ENCODE results near the gene IL4R. TPM values are rescaled to one million over a fixed set of nuclear protein-coding genes. Genes with fewer than 3 reads are reported as not detected.
"Not testable (repeated sequence)": the region's sequence is repeated elsewhere in the genome, so short reads cannot be mapped to it uniquely, and the experiment has no call there.

IL4R gene
- total and polyA plus RNA-seq, 2 of the 13 experiments (the other 11 are each of a cell fraction or from before 2014, with no cell fraction given), result 15.9 to 49.6 TPM

DNA sequence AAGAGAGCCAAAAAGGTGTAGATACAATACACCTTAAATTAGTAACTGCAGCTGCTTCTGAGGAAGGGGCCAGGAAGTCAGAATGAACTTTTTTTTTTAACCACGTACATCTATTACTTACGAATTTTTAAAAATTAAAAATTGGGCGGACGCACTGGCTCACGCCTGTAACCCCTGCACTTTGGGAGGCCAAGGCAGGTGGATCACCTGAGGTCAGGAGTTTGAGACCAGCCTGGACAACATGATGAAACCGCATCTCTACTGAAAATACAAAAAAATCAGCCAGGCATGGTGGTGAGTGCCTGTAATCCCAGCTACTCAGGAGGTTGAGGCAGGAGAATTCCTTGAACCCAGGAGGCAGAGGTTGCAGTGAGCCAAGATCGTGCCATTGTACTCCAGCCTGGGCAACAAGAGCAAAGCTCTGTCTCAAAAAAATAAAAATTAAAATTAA is 39.3 kb upstream of the IL4R start:
- H3K9me3 ChIP-seq (ENCODE audit: low read length); H2AFZ ChIP-seq (ENCODE audit: low read length); ATAC-seq; BruUV-seq (replicated peaks); in situ Hi-C loops (cut with HindIII; ENCODE audit: extremely low pct_ligation_motif_present, low pct_unique_long_range_greater_than_20kb); FAIRE-seq; H4K20me1 ChIP-seq (ENCODE audit: insufficient read depth, low read length); DNase-seq (ENCODE audit: low spot score); H3K36me3 ChIP-seq (replicated peaks in 1 of 2; ENCODE audit: control insufficient read depth in 1 of 2, insufficient read depth in 2 of 2, low read length in 2 of 2); H3K27me3 ChIP-seq (ENCODE audit: control insufficient read depth in 1 of 2, insufficient read depth in 2 of 2, low read length in 2 of 2); CTCF ChIA-PET (ENCODE audit: low intra/inter-chr PET ratio, low total read pairs): not testable (repeated sequence)
- Histone ChIP-seq H3K9ac (ENCODE audit: insufficient read depth, low read depth, low read length) (peak overlapping the region; percentile 32; the same call in 1 of the 2 replicates), H3K4me3 (replicated peaks in 1 of 3; ENCODE audit: insufficient read depth in 1 of 3, low read depth in 2 of 3, low read length in 3 of 3) (peak overlapping the region in 2 of 3 experiments; percentile 2 to 9; a peak in 1 of 6 replicates), H3K79me2 (ENCODE audit: insufficient read depth, low read length) (peaks cover 16% of the 10 kb centered on the region), H3K27ac (ENCODE audit: extremely low read length, insufficient read depth, low read length) (peak overlapping the region; percentile 96), H3K4me2 (ENCODE audit: low read depth, low read length) (peak overlapping the region; percentile 86), H3K4me1 (ENCODE audit: insufficient read depth, low read length) (peaks cover 56% of the 10 kb centered on the region)
- TF ChIP-seq ZNF563 (CRISPR knock-in tag; IDR thresholded peaks at IDR 0.05), result 0 out of 2 replicates have a peak, but pooled peaks have one; percentile 1
- POLR2A ChIA-PET, result interaction anchor here (0.7 to 2.2 kb wide), 11 partner anchors 10 to 71 kb away, joined by 3 to 14 read pairs (median 4); partner anchors contain the start of gene KDM8
- WGBS (ENCODE audit: low lambda C conversion rate), result 52% methylated on average over 7 of the region's 7 CpGs
- intact Hi-C loops (cut with micrococcal nuclease; ENCODE audit: unreplicated experiment), result loop anchor here (1.0 kb wide), 2 partner anchors 39 to 90 kb away; partner anchors contain the start of gene IL4R

DNA sequence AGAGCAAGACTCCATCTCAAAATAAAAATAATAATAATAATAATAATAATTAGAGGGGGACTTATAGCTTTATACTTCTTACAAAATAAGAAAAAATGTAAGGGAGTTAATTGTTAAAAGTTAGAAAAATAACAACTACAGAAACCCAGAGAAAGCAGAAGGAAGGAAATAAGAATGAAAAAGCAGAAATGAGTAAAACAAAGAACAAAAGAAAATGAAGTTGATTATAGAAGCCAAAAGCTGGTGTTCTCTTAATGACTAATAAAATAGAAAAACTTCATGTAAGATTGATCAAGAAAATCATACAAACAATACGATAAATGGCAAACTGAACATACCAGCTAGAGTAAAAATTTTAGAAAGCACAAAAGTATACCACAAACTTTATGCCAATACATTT is 38.4 kb upstream of the IL4R start:
- no peak overlapping the region for H3K9ac ChIP-seq (ENCODE audit: insufficient read depth, low read depth, low read length)
- peaks cover 7% of the 10 kb centered on the region for H3K79me2 ChIP-seq (ENCODE audit: insufficient read depth, low read length)
- FAIRE-seq (no peak), DNase-seq (ENCODE audit: low spot score) (no peak), ATAC-seq (no peak)
- no TSS peak for BruUV-seq (replicated peaks)
- CTCF ChIA-PET (ENCODE audit: low intra/inter-chr PET ratio, low total read pairs), result no interaction called here
- no peak overlapping the region for H3K4me3 ChIP-seq (replicated peaks in 1 of 3; ENCODE audit: insufficient read depth in 1 of 3, low read depth in 2 of 3, low read length in 3 of 3)
- intact Hi-C loops (cut with micrococcal nuclease; ENCODE audit: unreplicated experiment), result no loop called here
- no peaks in the 10 kb centered on the region for H4K20me1 ChIP-seq (ENCODE audit: insufficient read depth, low read length)
- in situ Hi-C loops (cut with HindIII; ENCODE audit: extremely low pct_ligation_motif_present, low pct_unique_long_range_greater_than_20kb), result no loop called here
- POLR2A ChIA-PET, result no interaction called here
- no peak overlapping the region for H3K27ac ChIP-seq (ENCODE audit: extremely low read length, insufficient read depth, low read length)
- H3K4me2 ChIP-seq (ENCODE audit: low read depth, low read length), result no peak overlapping the region
- H3K27me3 ChIP-seq (ENCODE audit: control insufficient read depth in 1 of 2, insufficient read depth in 2 of 2, low read length in 2 of 2), result no peaks in the 10 kb centered on the region
- no peaks in the 10 kb centered on the region for H3K9me3 ChIP-seq (ENCODE audit: low read length)
- H2AFZ ChIP-seq (ENCODE audit: low read length), result no peak overlapping the region
- WGBS (ENCODE audit: low lambda C conversion rate), result 98% methylated on average over 1 of the region's 1 CpG
- peaks cover 47% of the 10 kb centered on the region for H3K4me1 ChIP-seq (ENCODE audit: insufficient read depth, low read length)
- H3K36me3 ChIP-seq (replicated peaks in 1 of 2; ENCODE audit: control insufficient read depth in 1 of 2, insufficient read depth in 2 of 2, low read length in 2 of 2), result no peaks in the 10 kb centered on the region
- no peak for TF ChIP-seq HHEX (CRISPR knock-in tag; IDR thresholded peaks at IDR 0.05)
- TF ChIP-seq, protein P1, sequence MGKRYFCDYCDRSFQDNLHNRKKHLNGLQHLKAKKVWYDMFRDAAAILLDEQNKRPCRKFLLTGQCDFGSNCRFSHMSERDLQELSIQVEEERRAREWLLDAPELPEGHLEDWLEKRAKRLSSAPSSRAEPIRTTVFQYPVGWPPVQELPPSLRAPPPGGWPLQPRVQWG (CRISPR knock-in tag; IDR thresholded peaks at IDR 0.05; ENCODE audit: borderline replicate concordance, low read depth), result no peak
- no peak for TF ChIP-seq ZNF7 (CRISPR knock-in tag; IDR thresholded peaks at IDR 0.05)
- TF ChIP-seq, protein P2, sequence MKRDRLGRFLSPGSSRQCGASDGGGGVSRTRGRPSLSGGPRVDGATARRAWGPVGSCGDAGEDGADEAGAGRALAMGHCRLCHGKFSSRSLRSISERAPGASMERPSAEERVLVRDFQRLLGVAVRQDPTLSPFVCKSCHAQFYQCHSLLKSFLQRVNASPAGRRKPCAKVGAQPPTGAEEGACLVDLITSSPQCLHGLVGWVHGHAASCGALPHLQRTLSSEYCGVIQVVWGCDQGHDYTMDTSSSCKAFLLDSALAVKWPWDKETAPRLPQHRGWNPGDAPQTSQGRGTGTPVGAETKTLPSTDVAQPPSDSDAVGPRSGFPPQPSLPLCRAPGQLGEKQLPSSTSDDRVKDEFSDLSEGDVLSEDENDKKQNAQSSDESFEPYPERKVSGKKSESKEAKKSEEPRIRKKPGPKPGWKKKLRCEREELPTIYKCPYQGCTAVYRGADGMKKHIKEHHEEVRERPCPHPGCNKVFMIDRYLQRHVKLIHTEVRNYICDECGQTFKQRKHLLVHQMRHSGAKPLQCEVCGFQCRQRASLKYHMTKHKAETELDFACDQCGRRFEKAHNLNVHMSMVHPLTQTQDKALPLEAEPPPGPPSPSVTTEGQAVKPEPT (CRISPR knock-in tag; IDR thresholded peaks at IDR 0.05; ENCODE audit: low read depth), result no peak

Data from HepG2 (cell line).